Measurements from ENCODE around the gene PDE11A. TPM values are rescaled to one million over a fixed set of nuclear protein-coding genes. Genes with fewer than 3 reads are reported as not detected.

Gene PDE11A
- total RNA-seq, 4 donors from 2014 or later, result 1.7 TPM; not detected in 3

DNA sequence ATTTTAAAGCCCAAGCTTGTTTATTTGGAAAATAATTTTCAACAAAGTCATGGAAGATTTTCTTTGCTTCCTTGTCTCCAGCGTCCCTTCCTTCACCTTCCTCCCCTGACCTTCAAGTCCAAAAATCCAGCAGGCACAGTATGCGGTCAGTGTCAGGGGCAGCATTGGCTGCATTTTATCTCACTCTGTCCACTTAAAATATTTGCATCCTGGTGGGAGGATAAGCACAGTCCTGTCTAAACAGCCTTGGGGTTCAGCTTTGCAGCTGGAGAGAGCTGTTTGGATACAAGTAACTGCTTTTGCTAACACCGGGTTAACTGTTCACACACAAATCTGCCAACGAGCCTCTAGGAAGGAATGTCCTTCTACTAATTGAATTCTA lies 318.1 kb downstream of the PDE11A start:
- WGBS, 2 donors, result 40 to 43% methylated on average over 4 of the region's 4 CpGs
- no peak for DNase-seq (ENCODE audit: low spot score in 2 of 2)
- Histone ChIP-seq H3K9me3 (no peaks in the 10 kb centered on the region), H3K4me3 (no peak overlapping the region), H3K27me3 (no peaks in the 10 kb centered on the region), H3K36me3 (no peaks in the 10 kb centered on the region), H3K27ac (no peak overlapping the region), H3K4me1 (peaks cover 0 to 26% (median 0%) of the 10 kb centered on the region in 4 donors)
- TF ChIP-seq, protein P1, sequence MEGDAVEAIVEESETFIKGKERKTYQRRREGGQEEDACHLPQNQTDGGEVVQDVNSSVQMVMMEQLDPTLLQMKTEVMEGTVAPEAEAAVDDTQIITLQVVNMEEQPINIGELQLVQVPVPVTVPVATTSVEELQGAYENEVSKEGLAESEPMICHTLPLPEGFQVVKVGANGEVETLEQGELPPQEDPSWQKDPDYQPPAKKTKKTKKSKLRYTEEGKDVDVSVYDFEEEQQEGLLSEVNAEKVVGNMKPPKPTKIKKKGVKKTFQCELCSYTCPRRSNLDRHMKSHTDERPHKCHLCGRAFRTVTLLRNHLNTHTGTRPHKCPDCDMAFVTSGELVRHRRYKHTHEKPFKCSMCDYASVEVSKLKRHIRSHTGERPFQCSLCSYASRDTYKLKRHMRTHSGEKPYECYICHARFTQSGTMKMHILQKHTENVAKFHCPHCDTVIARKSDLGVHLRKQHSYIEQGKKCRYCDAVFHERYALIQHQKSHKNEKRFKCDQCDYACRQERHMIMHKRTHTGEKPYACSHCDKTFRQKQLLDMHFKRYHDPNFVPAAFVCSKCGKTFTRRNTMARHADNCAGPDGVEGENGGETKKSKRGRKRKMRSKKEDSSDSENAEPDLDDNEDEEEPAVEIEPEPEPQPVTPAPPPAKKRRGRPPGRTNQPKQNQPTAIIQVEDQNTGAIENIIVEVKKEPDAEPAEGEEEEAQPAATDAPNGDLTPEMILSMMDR (IDR thresholded peaks at IDR 0.05), result no peak
- no peak for TF ChIP-seq POLR2A (IDR thresholded peaks at IDR 0.05)
- no peak for TF ChIP-seq EP300 (IDR thresholded peaks at IDR 0.05)

DNA sequence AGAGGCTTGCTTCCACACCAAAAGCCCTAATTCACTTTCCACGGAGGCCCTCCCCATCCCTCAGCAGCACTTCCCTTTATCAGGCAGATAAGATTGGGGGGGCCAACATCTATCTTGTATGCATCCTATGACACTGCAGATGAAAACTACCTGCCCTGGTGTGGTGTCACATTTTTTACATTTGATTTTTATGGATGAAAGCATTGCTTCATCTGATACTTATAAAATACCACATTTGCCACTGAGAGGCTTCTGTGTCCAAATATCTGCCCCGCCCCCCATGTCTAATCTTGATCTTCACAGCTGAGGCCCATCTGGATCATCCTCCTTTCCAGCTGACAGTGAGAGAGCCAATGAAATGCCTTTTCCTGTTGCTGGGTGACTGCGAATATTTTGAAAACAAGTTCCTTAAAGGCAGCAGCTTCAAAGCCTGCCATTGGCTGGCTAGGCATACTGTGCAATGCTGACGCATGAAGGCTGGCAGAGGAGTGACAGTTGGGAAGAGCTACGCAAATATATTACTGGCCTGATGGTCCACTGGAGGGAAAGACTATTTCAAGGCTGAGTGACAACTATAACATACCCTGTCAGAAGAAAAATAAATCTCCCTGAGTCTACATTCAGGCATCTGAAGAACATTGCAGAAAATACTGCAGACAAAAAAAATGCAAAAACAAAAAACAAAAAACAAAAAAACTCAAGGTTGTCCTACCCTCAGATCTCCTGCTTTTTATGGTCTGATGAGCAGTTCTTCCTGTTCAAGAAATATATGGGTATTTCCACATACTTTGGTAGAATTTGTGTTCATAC lies 318.7 kb downstream of the PDE11A start:
- 45% methylated on average over 5 of the region's 5 CpGs for WGBS, 2 donors

DNA sequence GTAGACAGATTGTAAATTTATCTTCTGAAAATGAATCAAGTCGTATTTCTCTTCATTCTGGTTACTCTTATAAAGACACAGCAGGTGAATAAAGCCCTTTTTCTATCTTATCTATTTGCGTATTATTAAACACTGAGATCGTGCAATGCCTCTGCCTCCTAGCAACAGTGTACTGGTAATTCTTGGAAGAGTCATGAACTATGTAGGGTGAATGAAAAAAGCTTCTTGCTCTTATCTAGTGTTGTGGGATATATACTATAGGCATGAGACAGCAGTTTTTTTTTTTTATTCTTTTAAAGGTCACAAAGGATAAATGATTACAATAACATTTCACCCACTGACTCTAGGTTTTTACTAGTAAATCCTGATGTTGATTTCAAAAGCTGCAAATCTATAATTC lies 324.2 kb downstream of the PDE11A start:
- DNase-seq (ENCODE audit: low spot score in 2 of 2), result no peak
- Histone ChIP-seq H3K4me1 (peaks cover 0 to under 1% (median 0%) of the 10 kb centered on the region in 4 donors), H3K27me3 (no peaks in the 10 kb centered on the region), H3K27ac (no peak overlapping the region), H3K4me3 (no peak overlapping the region), H3K36me3 (no peaks in the 10 kb centered on the region), H3K9me3 (no peaks in the 10 kb centered on the region)
- TF ChIP-seq, protein P1 (IDR thresholded peaks at IDR 0.05), result no peak
- no peak for TF ChIP-seq EP300 (IDR thresholded peaks at IDR 0.05)
- no peak for TF ChIP-seq POLR2A (IDR thresholded peaks at IDR 0.05)
- 78 to 81% methylated on average over 3 of the region's 3 CpGs for WGBS, 2 donors

More for the DNA sequence above, 318.7 kb downstream of the PDE11A start:
- Histone ChIP-seq H3K4me1 (peaks cover 0 to 21% (median 0%) of the 10 kb centered on the region in 4 donors), H3K27me3 (no peaks in the 10 kb centered on the region), H3K4me3 (no peak overlapping the region), H3K9me3 (no peaks in the 10 kb centered on the region), H3K27ac (no peak overlapping the region), H3K36me3 (no peaks in the 10 kb centered on the region)
- peak; percentile 16 to 57 for DNase-seq (ENCODE audit: low spot score in 2 of 2)
- TF ChIP-seq POLR2A (IDR thresholded peaks at IDR 0.05), result no peak
- TF ChIP-seq, protein P1 (IDR thresholded peaks at IDR 0.05), result no peak
- TF ChIP-seq EP300 (IDR thresholded peaks at IDR 0.05), result peak in 1 of 2 donors; percentile 45

DNA sequence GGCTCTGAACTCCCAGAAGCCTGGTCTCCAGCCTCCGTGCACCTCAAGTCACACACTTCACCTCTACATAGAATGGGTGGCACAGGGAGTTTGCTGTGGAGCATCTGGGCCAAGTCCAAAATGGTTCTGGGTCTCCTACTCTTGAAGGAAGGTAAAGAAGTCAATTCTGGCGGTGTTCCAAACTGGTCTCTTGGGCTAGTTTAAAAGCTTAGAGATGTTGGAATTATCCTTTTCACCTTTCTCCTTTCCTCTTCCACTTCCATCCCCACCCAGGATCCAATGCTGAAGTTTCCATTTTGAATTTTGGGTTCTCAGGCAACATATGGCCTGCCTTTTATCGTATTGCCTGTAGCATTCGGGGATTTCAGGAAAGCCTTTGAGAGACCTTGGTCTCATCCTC lies 325.2 kb downstream of the PDE11A start:
- WGBS, 2 donors, result 90 to 98% methylated on average over 4 of the region's 4 CpGs
- TF ChIP-seq, protein P1 (IDR thresholded peaks at IDR 0.05), result no peak
- TF ChIP-seq EP300 (IDR thresholded peaks at IDR 0.05) (no peak), POLR2A (IDR thresholded peaks at IDR 0.05) (no peak)
- Histone ChIP-seq H3K4me1 (no peaks in the 10 kb centered on the region), H3K36me3 (no peaks in the 10 kb centered on the region), H3K9me3 (no peaks in the 10 kb centered on the region), H3K27ac (no peak overlapping the region), H3K4me3 (no peak overlapping the region), H3K27me3 (no peaks in the 10 kb centered on the region)
- DNase-seq (ENCODE audit: low spot score in 2 of 2), result no peak

DNA sequence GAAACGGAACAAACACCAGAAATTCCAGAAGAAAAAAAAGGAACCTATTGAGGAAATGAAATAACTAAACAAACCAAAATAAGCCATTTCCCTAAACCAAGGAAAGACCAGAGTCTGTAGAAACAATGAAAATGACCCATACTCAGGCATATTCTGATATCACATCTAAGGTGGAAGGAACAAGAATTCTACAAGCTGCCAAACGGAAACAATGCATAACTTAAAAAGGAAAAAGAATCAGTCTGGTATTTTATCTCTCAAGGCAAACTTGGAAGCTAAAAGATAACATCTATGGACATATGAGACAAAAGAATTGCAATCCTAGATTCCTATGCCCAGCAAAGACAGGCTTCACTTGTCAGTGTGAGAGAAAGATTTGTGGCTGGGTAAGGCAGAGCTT lies 326.2 kb downstream of the PDE11A start:
- no peaks in the 10 kb centered on the region for H3K27me3 ChIP-seq
- DNase-seq (ENCODE audit: low spot score in 2 of 2), result no peak
- WGBS, 2 donors, result 59 to 64% methylated on average over 2 of the region's 2 CpGs
- H3K36me3 ChIP-seq, result no peaks in the 10 kb centered on the region
- no peaks in the 10 kb centered on the region for H3K4me1 ChIP-seq
- H3K27ac ChIP-seq, result no peak overlapping the region
- H3K9me3 ChIP-seq, result no peaks in the 10 kb centered on the region
- no peak overlapping the region for H3K4me3 ChIP-seq
- TF ChIP-seq EP300 (IDR thresholded peaks at IDR 0.05), result no peak
- TF ChIP-seq POLR2A (IDR thresholded peaks at IDR 0.05), result no peak
- TF ChIP-seq, protein P1 (IDR thresholded peaks at IDR 0.05), result no peak

All from tibial nerve (tissue), 4 donors.